H1 (cell line): ENCODE measurements around the gene NHSL2.

Experiments used
- ATF2 ChIP-seq: IDR thresholded peaks from 2 replicates; pipeline ENCODE4 v1.6.1; 2012; ENCODE audit warnings: low read length, inconsistent platforms
- BRCA1 ChIP-seq: IDR thresholded peaks from 2 replicates; pipeline ENCODE4 v1.6.1; 2012; ENCODE audit warnings: low read depth, low read length, improper control_type of control experiment
- CTCF ChIP-seq, 3 experiments: IDR thresholded peaks; 1 replicate in 2 of 3; 2 replicates in 1 of 3; pipeline versions ENCODE4 v1.5.1 to v1.6.1; 2011; ENCODE audit warnings: low read length in 3 of 3, mild to moderate bottlenecking in 3 of 3, inconsistent platforms in 2 of 3, low read depth in 1 of 3, moderate library complexity in 1 of 3; ENCODE audit not compliant: insufficient read depth in 1 of 3; ENCODE audit errors: control extremely low read depth in 1 of 3
- EP300 ChIP-seq, 2 experiments: IDR thresholded peaks; 1 replicate in 1 of 2; 2 replicates in 1 of 2; pipeline ENCODE4 v1.6.1; 2011 to 2012; ENCODE audit warnings: low read depth in 2 of 2, low read length in 2 of 2, mild to moderate bottlenecking in 2 of 2, borderline replicate concordance in 1 of 2, inconsistent platforms in 1 of 2, moderate library complexity in 1 of 2
- FOSL1 ChIP-seq: IDR thresholded peaks from 2 replicates; pipeline ENCODE4 v1.6.1; 2011; ENCODE audit warnings: mild to moderate bottlenecking, low read depth, low read length, moderate library complexity; ENCODE audit not compliant: insufficient read depth
- KDM1A ChIP-seq: fragments of 200-600, 300-600 bp; sonication (generic); IDR thresholded peaks from 2 replicates; pipeline ENCODE4 v1.7.1; 2016; ENCODE audit warnings: mild to moderate bottlenecking, low read length, borderline replicate concordance
- KDM5A ChIP-seq: fragments of 200-600 bp; IDR thresholded peaks from 2 replicates; pipeline ENCODE4 v1.7.1; 2012; ENCODE audit warnings: mild to moderate bottlenecking, low read length, inconsistent platforms, mixed read lengths
- POLR2AphosphoS5 ChIP-seq: IDR thresholded peaks from 2 replicates; pipeline ENCODE4 v1.6.1; 2011; ENCODE audit warnings: low read depth, low read length
- SAP30 ChIP-seq: fragments of 300-600 bp; sonication (generic); IDR thresholded peaks from 2 replicates; pipeline ENCODE4 v1.7.1; 2012; ENCODE audit warnings: low read length, moderate library complexity, mild to moderate bottlenecking, inconsistent platforms; ENCODE audit not compliant: insufficient read depth, insufficient replicate concordance
- ZNF274 ChIP-seq: IDR thresholded peaks from 2 replicates; pipeline ENCODE4 v1.7.0; 2012; ENCODE audit warnings: low read length, borderline replicate concordance; ENCODE audit errors: extremely low read depth

GRCh38 chrX:71927040-71927439 is 16.4 kb downstream of the NHSL2 start:
- TF ChIP-seq POLR2AphosphoS5 (no peak), EP300 (IDR thresholded peaks at IDR 0.05; ENCODE audit: borderline replicate concordance in 1 of 2, low read depth in 2 of 2, low read length in 2 of 2) (no peak), ZNF274 (no peak), CTCF (IDR thresholded peaks at IDR 0.05; ENCODE audit: control extremely low read depth in 1 of 3, insufficient read depth in 1 of 3, low read depth in 1 of 3, low read length in 3 of 3) (no peak), KDM5A (no peak), KDM1A (no peak), BRCA1 (no peak), FOSL1 (no peak), SAP30 (no peak), ATF2 (no peak)
